ENCODE measurements around the gene UBE2J1. TPM values are rescaled to one million over a fixed set of nuclear protein-coding genes. Genes with fewer than 3 reads are reported as not detected.

Gene UBE2J1, protein sequence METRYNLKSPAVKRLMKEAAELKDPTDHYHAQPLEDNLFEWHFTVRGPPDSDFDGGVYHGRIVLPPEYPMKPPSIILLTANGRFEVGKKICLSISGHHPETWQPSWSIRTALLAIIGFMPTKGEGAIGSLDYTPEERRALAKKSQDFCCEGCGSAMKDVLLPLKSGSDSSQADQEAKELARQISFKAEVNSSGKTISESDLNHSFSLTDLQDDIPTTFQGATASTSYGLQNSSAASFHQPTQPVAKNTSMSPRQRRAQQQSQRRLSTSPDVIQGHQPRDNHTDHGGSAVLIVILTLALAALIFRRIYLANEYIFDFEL
- 11.5 and 37.2 TPM in 2 replicates for total RNA-seq (ENCODE audit: low replicate concordance)

DNA sequence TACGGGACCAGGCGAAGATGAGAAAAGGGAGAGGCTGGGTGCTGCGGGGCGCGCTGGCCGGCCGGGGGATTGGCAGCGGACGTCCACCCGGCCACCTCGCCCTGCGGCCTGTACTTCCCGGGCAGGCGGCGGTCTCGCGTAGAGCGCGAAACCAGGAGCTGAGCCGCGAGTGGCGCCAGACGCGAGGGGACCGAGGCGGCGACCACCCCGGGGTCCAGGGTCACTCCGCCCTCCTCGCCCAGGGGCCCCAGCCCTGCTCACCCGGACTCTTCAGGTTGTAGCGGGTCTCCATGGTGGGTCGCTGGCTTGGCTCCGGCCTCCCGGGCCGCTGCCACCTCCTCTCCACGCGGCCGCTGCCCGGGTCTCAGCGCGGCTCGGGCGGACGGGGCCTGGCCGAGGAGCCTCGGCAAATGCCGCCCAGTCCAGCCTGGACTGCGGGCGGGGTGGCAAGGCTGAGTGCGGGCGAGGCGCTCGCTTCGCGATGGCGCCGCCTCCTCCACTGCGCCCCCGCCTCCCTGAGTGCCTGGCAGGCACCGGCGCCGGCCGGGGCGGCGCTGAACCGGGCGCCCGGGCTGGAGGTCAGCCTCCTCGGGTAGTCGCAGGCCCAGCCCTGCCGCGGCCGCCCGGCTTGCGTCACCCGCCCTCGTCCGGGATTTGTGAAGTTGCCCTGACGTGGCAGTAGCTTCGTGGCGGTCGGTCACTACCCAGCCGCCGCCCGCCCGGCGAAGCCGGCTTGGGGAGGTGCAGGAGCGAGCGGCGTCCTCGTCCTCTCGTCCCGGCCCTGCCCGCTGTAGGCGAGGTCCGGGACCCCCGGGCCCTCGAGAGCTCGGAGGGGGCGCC, at the start of gene UBE2J1:
TSS of gene UBE2J1 (minus strand) at position 445 of the 840 bp plus-strand sequence. CDS start at position 292, 153 bp downstream.

DNA sequence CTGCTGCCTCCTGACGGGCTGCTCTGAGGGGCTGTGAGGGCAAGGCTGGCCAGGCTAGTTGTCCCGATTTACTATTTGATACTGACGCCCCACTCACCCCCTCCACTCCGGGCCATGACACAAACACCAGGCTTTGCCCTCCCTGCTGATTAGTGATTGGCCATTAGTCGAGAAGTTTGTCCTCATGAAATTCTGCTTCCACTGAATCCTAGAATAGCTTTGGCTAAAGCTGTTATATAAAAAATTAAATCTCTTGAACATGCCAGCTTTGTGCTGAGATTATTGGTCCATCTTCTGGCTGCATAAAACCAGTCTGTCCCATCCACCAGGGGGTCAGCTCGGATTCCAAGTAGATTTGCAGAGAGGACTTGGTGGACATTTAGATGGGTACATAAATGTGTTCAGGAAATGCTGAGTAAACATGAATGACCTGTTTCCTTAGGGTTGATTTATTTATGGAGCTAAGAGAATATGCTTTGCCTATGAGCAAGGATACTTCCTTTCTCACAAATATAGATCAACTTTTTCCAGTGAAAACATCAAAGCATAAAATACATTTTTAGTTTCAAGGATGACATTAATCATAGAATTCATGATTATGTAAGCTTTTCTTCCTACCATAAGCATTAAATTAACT, 37.2 kb downstream of the UBE2J1 start, which contains the start of gene GABRR2:
TSS of gene GABRR2 (minus strand) at position 51 of the 637 bp plus-strand sequence. CDS start 134 bp downstream, outside the sequence.

Other genes with a start within 250 kb of the UBE2J1 start
- gene SRSF12, start 234.7 kb downstream of the UBE2J1 start, total RNA-seq (ENCODE audit: low replicate concordance), result 0.08 and 0.12 TPM in 2 replicates
- gene PM20D2, start 206.7 kb downstream of the UBE2J1 start, total RNA-seq (ENCODE audit: low replicate concordance), result 1.4 and 1.9 TPM in 2 replicates
- not detected in 2 replicates for gene GABRR1, start 135.4 kb downstream of the UBE2J1 start, total RNA-seq (ENCODE audit: low replicate concordance)
- 0.23 and 0.35 TPM in 2 replicates for gene GABRR2, start 37.4 kb downstream of the UBE2J1 start, total RNA-seq (ENCODE audit: low replicate concordance)
- 0.68 and 4.9 TPM in 2 replicates for gene RRAGD, start 59.6 kb upstream of the UBE2J1 start, total RNA-seq (ENCODE audit: low replicate concordance)
- gene ANKRD6, start 80.4 kb upstream of the UBE2J1 start, total RNA-seq (ENCODE audit: low replicate concordance), result 16.5 and 18.5 TPM in 2 replicates

Data from smooth muscle cell of the coronary artery (primary cell).